Ishikawa (cell line): ENCODE results near the gene KCNQ5.

Source experiments
- CEBPB ChIP-seq: IDR thresholded peaks from 2 replicates; pipeline ENCODE4 v1.6.1; 2012
- CREB1 ChIP-seq: IDR thresholded peaks from 2 replicates; pipeline ENCODE4 v1.6.1; 2012; ENCODE audit warnings: low read depth
- EGR1 ChIP-seq: IDR thresholded peaks from 2 replicates; pipeline ENCODE4 v1.6.1; 2012
- EP300 ChIP-seq: IDR thresholded peaks from 2 replicates; pipeline ENCODE4 v1.6.1; 2012; ENCODE audit warnings: borderline replicate concordance
- FOXM1 ChIP-seq: IDR thresholded peaks from 2 replicates; pipeline ENCODE4 v1.6.1; 2012; ENCODE audit warnings: low read depth, borderline replicate concordance
- MAX ChIP-seq: IDR thresholded peaks from 2 replicates; pipeline ENCODE4 v1.6.1; 2012
- NFIC ChIP-seq: IDR thresholded peaks from 2 replicates; pipeline ENCODE4 v1.6.1; 2012
- RAD21 ChIP-seq: IDR thresholded peaks from 2 replicates; pipeline ENCODE4 v1.6.1; 2012; ENCODE audit warnings: low read depth
- REST ChIP-seq: IDR thresholded peaks from 2 replicates; pipeline ENCODE4 v1.6.1; 2012; ENCODE audit warnings: low read depth, mild to moderate bottlenecking
- TAF1 ChIP-seq: IDR thresholded peaks from 2 replicates; pipeline ENCODE4 v1.6.1; 2012; ENCODE audit warnings: low read depth, mild to moderate bottlenecking
- TCF12 ChIP-seq: IDR thresholded peaks from 2 replicates; pipeline ENCODE4 v1.6.1; 2012; ENCODE audit warnings: low read depth
- TEAD4 ChIP-seq: IDR thresholded peaks from 2 replicates; pipeline ENCODE4 v1.6.1; 2012
- YY1 ChIP-seq: IDR thresholded peaks from 2 replicates; pipeline ENCODE4 v1.6.1; 2012; ENCODE audit warnings: low read depth
- ZBTB7A ChIP-seq: IDR thresholded peaks from 2 replicates; pipeline ENCODE4 v1.6.1; 2012; ENCODE audit warnings: low read depth
- TF ChIP-seq, protein P1 (sequence below): IDR thresholded peaks from 2 replicates; pipeline ENCODE4 v1.6.1; 2012

The KCNQ5 gene

GRCh38 chr6:72757048-72757447 lies 135.2 kb downstream of the KCNQ5 start:
- TF ChIP-seq REST (no peak), YY1 (no peak), RAD21 (no peak), FOXM1 (no peak), EGR1 (no peak)

GRCh38 chr6:72757926-72758325 lies 136.1 kb downstream of the KCNQ5 start:
- TF ChIP-seq TCF12: no peak
- TF ChIP-seq REST: no peak
- no peak for TF ChIP-seq EGR1
- no peak for TF ChIP-seq CEBPB
- no peak for TF ChIP-seq TEAD4
- no peak for TF ChIP-seq MAX
- TF ChIP-seq EP300: no peak
- TF ChIP-seq, protein P1, sequence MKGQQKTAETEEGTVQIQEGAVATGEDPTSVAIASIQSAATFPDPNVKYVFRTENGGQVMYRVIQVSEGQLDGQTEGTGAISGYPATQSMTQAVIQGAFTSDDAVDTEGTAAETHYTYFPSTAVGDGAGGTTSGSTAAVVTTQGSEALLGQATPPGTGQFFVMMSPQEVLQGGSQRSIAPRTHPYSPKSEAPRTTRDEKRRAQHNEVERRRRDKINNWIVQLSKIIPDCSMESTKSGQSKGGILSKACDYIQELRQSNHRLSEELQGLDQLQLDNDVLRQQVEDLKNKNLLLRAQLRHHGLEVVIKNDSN: no peak
- no peak for TF ChIP-seq TAF1

GRCh38 chr6:72758901-72759300 lies 137.0 kb downstream of the KCNQ5 start:
- TF ChIP-seq RAD21: no peak
- TF ChIP-seq CEBPB: no peak
- no peak for TF ChIP-seq ZBTB7A
- TF ChIP-seq, protein P1: no peak
- no peak for TF ChIP-seq EP300
- no peak for TF ChIP-seq NFIC
- no peak for TF ChIP-seq TEAD4
- TF ChIP-seq TAF1: no peak
- no peak for TF ChIP-seq FOXM1

- no peak for TF ChIP-seq REST
- TF ChIP-seq, protein P1: no peak
- no peak for TF ChIP-seq ZBTB7A
- no peak for TF ChIP-seq CREB1
- no peak for TF ChIP-seq MAX
- TF ChIP-seq EGR1: no peak
- TF ChIP-seq TAF1: no peak
These were observed 138.4 kb downstream of the KCNQ5 start for GRCh38 chr6:72760114-72760793.

DNA sequence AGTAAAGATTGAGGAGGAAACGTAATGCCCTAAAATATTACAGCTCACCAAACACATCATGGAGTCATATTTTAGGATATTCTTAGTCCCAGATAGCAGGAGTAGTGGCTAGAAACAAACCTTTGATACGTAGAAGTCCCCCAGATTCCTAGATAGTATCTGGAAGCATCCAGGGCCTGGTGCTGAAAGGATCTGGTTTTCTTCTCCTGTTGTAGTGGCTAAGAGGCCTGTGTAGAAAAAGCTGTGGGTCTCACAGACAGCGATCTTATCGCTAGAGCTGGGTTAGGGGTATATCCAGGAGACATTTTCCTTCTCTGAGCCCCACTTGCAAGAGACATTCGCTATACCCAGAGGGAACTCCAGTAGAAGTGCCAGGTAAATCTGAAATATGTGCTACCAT lies 139.9 kb downstream of the KCNQ5 start:
- TF ChIP-seq TCF12 (no peak), CREB1 (no peak)
